GM23338 (cell line): Measurements from ENCODE around the gene BTN1A1. TPM values are rescaled to one million over a fixed set of nuclear protein-coding genes. Genes with fewer than 3 reads are reported as not detected.

Experiments used
- ATAC-seq: fragments of 200-7000 bp; cut with Tn5 transposase; 3 replicates; pipeline ENCODE4 v1.9.1; 2020
- DNase-seq: peaks from one replicate; pipeline ENCODE4 v3.0.0-alpha.2; 2015; ENCODE audit warnings: low spot score
- H2AFZ ChIP-seq: fragments of 200-600 bp; sonication (generic); 2 replicates; pipeline ENCODE4 v1.8.0; 2016; ENCODE audit warnings: antibody characterized with exemption, mild to moderate bottlenecking, moderate library complexity
- H3F3A ChIP-seq: fragments of 200-600 bp; sonication (generic); replicated peaks from 2 replicates; pipeline ENCODE4 v1.8.0; 2017; ENCODE audit warnings: antibody characterized with exemption, mixed run types, low read depth
- H3K27ac ChIP-seq: fragments of 200-600 bp; sonication (generic); 2 replicates; pipeline ENCODE4 v1.6.1; 2016; ENCODE audit warnings: low read depth
- H3K27me3 ChIP-seq: fragments of 200-600 bp; sonication (generic); 2 replicates; pipeline ENCODE4 v1.8.0; 2016; ENCODE audit warnings: mild to moderate bottlenecking, mixed run types, moderate library complexity; ENCODE audit not compliant: insufficient read depth
- H3K36me3 ChIP-seq: fragments of 200-600 bp; sonication (generic); 2 replicates; pipeline ENCODE4 v1.8.0; 2016; ENCODE audit warnings: mild to moderate bottlenecking; ENCODE audit not compliant: insufficient read depth
- H3K4me1 ChIP-seq: fragments of 200-600 bp; sonication (generic); 2 replicates; pipeline ENCODE4 v1.8.0; 2016; ENCODE audit warnings: mild to moderate bottlenecking, moderate library complexity; ENCODE audit not compliant: insufficient read depth
- H3K4me2 ChIP-seq: fragments of 200-600 bp; sonication (generic); 2 replicates; pipeline ENCODE4 v1.7.1; 2017; ENCODE audit warnings: mixed run types
- H3K4me3 ChIP-seq: fragments of 200-600 bp; sonication (generic); 2 replicates; pipeline ENCODE4 v1.6.1; 2016; ENCODE audit warnings: mixed run types
- H3K79me2 ChIP-seq: fragments of 200-600 bp; sonication (generic); replicated peaks from 2 replicates; pipeline ENCODE4 v1.8.0; 2017; ENCODE audit warnings: mild to moderate bottlenecking; ENCODE audit not compliant: insufficient read depth
- H3K9me2 ChIP-seq: fragments of 200-600 bp; sonication (generic); 2 replicates; pipeline ENCODE4 v1.8.0; 2017; ENCODE audit not compliant: insufficient read depth
- H4K20me1 ChIP-seq: fragments of 200-600 bp; sonication (generic); replicated peaks from 2 replicates; pipeline ENCODE4 v1.8.0; 2017; ENCODE audit warnings: mild to moderate bottlenecking; ENCODE audit not compliant: insufficient read depth
- H3K27ac Mint-ChIP-seq: 2 replicates; pipeline ENCODE4 v1.8.0; 2020; ENCODE audit warnings: inconsistent platforms, mild to moderate bottlenecking, moderate library complexity, mixed read lengths
- H3K27me3 Mint-ChIP-seq: 3 replicates; pipeline ENCODE4 v1.8.0; 2022; ENCODE audit warnings: low read depth, mild to moderate bottlenecking, moderate library complexity, mixed read lengths, inconsistent platforms; ENCODE audit not compliant: insufficient read depth, poor library complexity
- H3K36me3 Mint-ChIP-seq: 3 replicates; pipeline ENCODE4 v1.8.0; 2021; ENCODE audit warnings: low read depth, mild to moderate bottlenecking, inconsistent platforms, moderate library complexity, mixed read lengths
- H3K4me1 Mint-ChIP-seq: 3 replicates; pipeline ENCODE4 v1.8.0; 2020; ENCODE audit warnings: mild to moderate bottlenecking, inconsistent platforms, mixed read lengths
- H3K4me3 Mint-ChIP-seq: 3 replicates; pipeline ENCODE4 v1.8.0; 2021; ENCODE audit warnings: moderate library complexity, mild to moderate bottlenecking, inconsistent platforms, mixed read lengths
- H3K9me3 Mint-ChIP-seq: 3 replicates; pipeline ENCODE4 v1.8.0; 2020; ENCODE audit warnings: moderate library complexity, mild to moderate bottlenecking, inconsistent platforms, mixed read lengths
- CREB1 ChIP-seq: fragments of 250-450 bp; sonication (Bioruptor Pico); IDR thresholded peaks from 2 replicates; pipeline ENCODE4 v1.5.0; 2020; ENCODE audit warnings: low read depth, mild to moderate bottlenecking, moderate library complexity
- EZH2 ChIP-seq: fragments of 200-600 bp; sonication (generic); IDR thresholded peaks from one replicate; pipeline ENCODE4 v1.8.0; 2017; ENCODE audit warnings: antibody characterized with exemption, mild to moderate bottlenecking, low read depth; ENCODE audit not compliant: unreplicated experiment
- EZH2phosphoT487 ChIP-seq: fragments of 200-600 bp; sonication (generic); IDR thresholded peaks from one replicate; pipeline ENCODE4 v1.8.1; 2018; ENCODE audit warnings: antibody characterized with exemption; ENCODE audit not compliant: unreplicated experiment
- REST ChIP-seq: IDR thresholded peaks from one replicate; pipeline ENCODE4 v1.6.1; 2018; ENCODE audit warnings: antibody characterized with exemption; ENCODE audit not compliant: unreplicated experiment
- ZNF114 ChIP-seq: fragments of 250-450 bp; sonication (Bioruptor Pico); IDR thresholded peaks from 2 replicates; pipeline ENCODE4 v1.5.0; 2020; ENCODE audit warnings: mild to moderate bottlenecking, moderate library complexity
- polyA plus RNA-seq: library from polyadenylated mRNA; unstranded; fragments of >200 nt; fragmentation: Nextera tagmentation; extraction: Ambion mirVana; gene quantifications from 2 replicates; pipeline ENCODE4 v1.2.1, GENCODE V29; 2016
- total RNA-seq: library from RNA; depleted of rRNA; stranded (reverse); fragments of >200 nt; shearing (Covaris generic); gene quantifications from 2 replicates; pipeline ENCODE4 v1.2.3, GENCODE V29; 2014

Gene BTN1A1
- total and polyA plus RNA-seq, 2 experiments from 2014 or later: 0.13 to 0.38 TPM

GRCh38 chr6:26473429-26473757 is 26.7 kb upstream of the BTN1A1 start:
- Histone ChIP-seq H3K27me3 (no peaks in the 10 kb centered on the region), H3K4me1 (peaks cover 25% of the 10 kb centered on the region), H3K79me2 (no peaks in the 10 kb centered on the region), H2AFZ (no peak overlapping the region), H3K4me2 (no peak overlapping the region), H3K9me2 (no peaks in the 10 kb centered on the region), H3K4me3 (no peak overlapping the region), H3K27ac (no peak overlapping the region), H3K36me3 (no peaks in the 10 kb centered on the region), H3F3A (no peaks in the 10 kb centered on the region), H4K20me1 (no peaks in the 10 kb centered on the region)
- no peak for TF ChIP-seq EZH2phosphoT487
- TF ChIP-seq EZH2: no peak
- no peak for TF ChIP-seq ZNF114 (CRISPR knock-in tag)
- H3K27me3 Mint-ChIP-seq: peaks cover 7% of the 10 kb centered on the region
- H3K9me3 Mint-ChIP-seq: peaks cover 21% of the 10 kb centered on the region
- H3K27ac Mint-ChIP-seq: peak overlapping the region; percentile 50; the same call in 1 of the 2 replicates
- no peak for DNase-seq
- peaks cover 26% of the 10 kb centered on the region for H3K4me1 Mint-ChIP-seq
- H3K4me3 Mint-ChIP-seq: no peak overlapping the region
- H3K36me3 Mint-ChIP-seq: peaks cover 41% of the 10 kb centered on the region
- no peak for ATAC-seq

DNA sequence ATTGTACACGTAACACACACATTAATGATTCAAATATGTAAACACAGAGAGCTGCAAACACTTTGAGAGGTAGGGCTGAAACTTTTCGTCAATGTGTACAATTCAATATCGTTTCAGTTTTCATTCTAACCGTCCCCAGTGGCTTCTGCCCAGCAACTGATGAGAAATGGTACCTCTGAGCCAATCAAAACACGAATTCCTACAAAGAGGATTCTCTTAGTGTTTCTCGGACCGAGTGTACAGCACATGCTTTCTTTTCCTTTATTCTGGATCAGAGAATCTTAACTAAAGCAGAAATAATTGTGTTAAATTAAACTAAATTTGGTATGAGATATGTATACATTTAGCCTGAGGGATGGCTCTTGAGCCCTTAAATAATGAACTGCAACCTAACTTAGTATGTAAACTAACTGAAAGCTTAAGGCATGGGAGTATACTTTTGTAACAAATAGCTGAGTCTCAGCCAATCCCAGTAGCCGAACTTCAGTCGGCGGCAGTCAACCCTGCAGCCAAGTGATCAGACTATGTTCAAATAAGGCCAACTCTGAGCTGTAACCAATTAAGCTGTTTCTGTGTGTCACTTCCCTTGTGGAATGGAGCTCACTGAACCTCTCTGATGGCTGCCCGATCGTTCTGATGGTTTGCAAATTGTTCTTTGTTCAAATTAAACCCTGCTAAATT is 26.2 kb upstream of the BTN1A1 start:
- peak overlapping the region; percentile 13; the same call in 1 of the 2 replicates for H3K4me3 ChIP-seq

More for the DNA sequence above, 26.2 kb upstream of the BTN1A1 start:
- Histone ChIP-seq H3K4me1 (peaks cover 25% of the 10 kb centered on the region), H3K27ac (peak overlapping the region; percentile 75), H3K27me3 (no peaks in the 10 kb centered on the region), H2AFZ (no peak overlapping the region), H3K79me2 (no peaks in the 10 kb centered on the region), H3K9me2 (no peaks in the 10 kb centered on the region), H3K4me2 (peak overlapping the region; percentile 45; the same call in 1 of the 2 replicates), H3K36me3 (no peaks in the 10 kb centered on the region), H4K20me1 (no peaks in the 10 kb centered on the region), H3F3A (no peaks in the 10 kb centered on the region)
- TF ChIP-seq REST: no peak
- TF ChIP-seq CREB1: peak; percentile 79
- ATAC-seq (peak; percentile 80), DNase-seq (peak; percentile 69)
- H3K27me3 Mint-ChIP-seq: peaks cover 7% of the 10 kb centered on the region
- H3K4me3 Mint-ChIP-seq: peak overlapping the region; percentile 53
- peaks cover 26% of the 10 kb centered on the region for H3K4me1 Mint-ChIP-seq
- peaks cover 21% of the 10 kb centered on the region for H3K9me3 Mint-ChIP-seq
- peaks cover 36% of the 10 kb centered on the region for H3K36me3 Mint-ChIP-seq
- peak overlapping the region; percentile 90 for H3K27ac Mint-ChIP-seq
